GM21390 (cell line): ENCODE results near the gene RNLS.

Experiments used
- ATAC-seq: cut with Tn5 transposase; IDR thresholded peaks from one replicate; pipeline ENCODE4 v1.9.1; 2021; ENCODE audit not compliant: unreplicated experiment

The RNLS gene

GRCh38 chr10:88582806-88583583, at the start of gene RNLS:
Gene RNLS, minus strand, starts transcription at chr10:88583318.
- ATAC-seq: peak; percentile 78

- ATAC-seq: no peak
Measured at GRCh38 chr10:88624840-88625239, 41.7 kb upstream of the RNLS start.

- no peak for ATAC-seq
Measured at GRCh38 chr10:88623835-88624234, 40.7 kb upstream of the RNLS start.

GRCh38 chr10:88620441-88620840, 37.3 kb upstream of the RNLS start:
- no peak for ATAC-seq

GRCh38 chr10:88618496-88618895, 35.4 kb upstream of the RNLS start:
- ATAC-seq: no peak

GRCh38 chr10:88617772-88618300, 34.7 kb upstream of the RNLS start:
- no peak for ATAC-seq

GRCh38 chr10:88616250-88616977, 33.3 kb upstream of the RNLS start:
- ATAC-seq: no peak

- no peak for ATAC-seq
Measured at GRCh38 chr10:88608780-88609179, 25.7 kb upstream of the RNLS start.

- ATAC-seq: no peak
Measured at GRCh38 chr10:88608052-88608732, 25.1 kb upstream of the RNLS start.

- ATAC-seq: peak; percentile 96
Measured at GRCh38 chr10:88598055-88598454, 14.9 kb upstream of the RNLS start.

- ATAC-seq: no peak
Measured at GRCh38 chr10:88594482-88594881, 11.4 kb upstream of the RNLS start.

GRCh38 chr10:88592906-88593305, 9.8 kb upstream of the RNLS start:
- ATAC-seq: no peak

- no peak for ATAC-seq
Measured at GRCh38 chr10:88592381-88592780, 9.3 kb upstream of the RNLS start.

- ATAC-seq: no peak
Measured at GRCh38 chr10:88586462-88586861, 3.3 kb upstream of the RNLS start, which contains the start of gene LIPJ. Gene LIPJ, plus strand, starts transcription at chr10:88586762. Its CDS starts 3,926 bp downstream, at chr10:88590688.

- no peak for ATAC-seq
Measured at GRCh38 chr10:88583584-88583957, 453 bp upstream of the RNLS start.

- no peak for ATAC-seq
Measured at GRCh38 chr10:88582411-88582805, 710 bp downstream of the RNLS start.

- ATAC-seq: no peak
Measured at GRCh38 chr10:88565072-88565471, 18.0 kb downstream of the RNLS start.

GRCh38 chr10:88562152-88562551, 21.0 kb downstream of the RNLS start:
- ATAC-seq: no peak

- no peak for ATAC-seq
Measured at GRCh38 chr10:88557658-88558057, 25.5 kb downstream of the RNLS start.

- no peak for ATAC-seq
Measured at GRCh38 chr10:88557256-88557655, 25.9 kb downstream of the RNLS start.

GRCh38 chr10:88555190-88555908, 27.8 kb downstream of the RNLS start:
- ATAC-seq: no peak
